HUES6 (cell line): ENCODE results near the gene NME3.

Experiments used
- H3K27ac ChIP-seq: 2 replicates; pipeline ENCODE4 v1.7.0; 2013; ENCODE audit warnings: low read depth, mild to moderate bottlenecking, low read length, inconsistent platforms
- H3K27me3 ChIP-seq: 2 replicates; pipeline ENCODE4 v1.6.1; 2013; ENCODE audit warnings: low read length; ENCODE audit not compliant: control insufficient read depth, insufficient read depth
- H3K36me3 ChIP-seq: 2 replicates; pipeline ENCODE4 v1.6.1; 2013; ENCODE audit warnings: low read length; ENCODE audit not compliant: control insufficient read depth, insufficient read depth
- H3K4me1 ChIP-seq: 2 replicates; pipeline ENCODE4 v1.6.1; 2013; ENCODE audit warnings: low read length; ENCODE audit not compliant: control insufficient read depth, insufficient read depth
- H3K4me3 ChIP-seq: 2 replicates; pipeline ENCODE4 v1.5.1; 2013; ENCODE audit warnings: low read depth, low read length
- H3K9ac ChIP-seq: one replicate; pipeline ENCODE4 v1.6.1; 2013; ENCODE audit warnings: mild to moderate bottlenecking, low read length
- H3K9me3 ChIP-seq: 2 replicates; pipeline ENCODE4 v1.6.1; 2013; ENCODE audit warnings: low read depth, low read length; ENCODE audit not compliant: control insufficient read depth, insufficient read depth

Gene NME3

GRCh38 chr16:1754204-1754603 is 17.1 kb downstream of the NME3 start:
- Histone ChIP-seq H3K36me3 (peaks cover 26% of the 10 kb centered on the region), H3K9me3 (no peaks in the 10 kb centered on the region), H3K4me3 (no peak overlapping the region), H3K4me1 (no peaks in the 10 kb centered on the region), H3K27me3 (no peaks in the 10 kb centered on the region), H3K9ac (no peak overlapping the region), H3K27ac (no peak overlapping the region)

GRCh38 chr16:1752853-1753252 is 18.5 kb downstream of the NME3 start:
- Histone ChIP-seq H3K9ac (no peak overlapping the region), H3K4me1 (no peaks in the 10 kb centered on the region), H3K36me3 (peaks cover 38% of the 10 kb centered on the region), H3K27me3 (no peaks in the 10 kb centered on the region), H3K4me3 (no peak overlapping the region), H3K27ac (no peak overlapping the region), H3K9me3 (no peaks in the 10 kb centered on the region)

DNA sequence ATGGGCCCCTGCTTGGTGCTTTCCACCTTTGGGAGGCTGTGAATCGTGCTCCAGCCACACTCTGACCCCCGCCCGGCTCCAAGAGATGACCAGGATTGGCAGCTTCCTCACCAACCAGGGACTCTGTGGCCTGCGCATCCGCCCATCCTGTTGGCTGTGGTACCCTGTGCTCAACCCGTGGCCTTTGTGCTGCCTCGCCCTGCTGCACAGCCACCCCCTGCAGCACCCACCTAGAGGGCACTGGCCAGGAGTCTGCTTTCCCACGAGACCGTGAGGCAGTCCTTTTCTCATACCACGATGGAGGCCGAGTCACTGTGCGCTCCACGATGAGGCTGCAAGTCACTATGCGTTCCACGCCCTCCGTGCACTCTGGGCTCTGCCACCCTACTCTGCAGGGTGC is 19.4 kb downstream of the NME3 start:
- H3K36me3 ChIP-seq, result peaks cover 47% of the 10 kb centered on the region

GRCh38 chr16:1749152-1750117 is 21.9 kb downstream of the NME3 start:
- Histone ChIP-seq H3K36me3 (peaks cover 50% of the 10 kb centered on the region), H3K4me1 (no peaks in the 10 kb centered on the region)

More for the DNA sequence above, 19.4 kb downstream of the NME3 start:
- H3K27ac ChIP-seq, result no peak overlapping the region
- H3K9me3 ChIP-seq, result no peaks in the 10 kb centered on the region
- no peaks in the 10 kb centered on the region for H3K27me3 ChIP-seq
- H3K4me3 ChIP-seq, result no peak overlapping the region
- no peak overlapping the region for H3K9ac ChIP-seq
- no peaks in the 10 kb centered on the region for H3K4me1 ChIP-seq

DNA sequence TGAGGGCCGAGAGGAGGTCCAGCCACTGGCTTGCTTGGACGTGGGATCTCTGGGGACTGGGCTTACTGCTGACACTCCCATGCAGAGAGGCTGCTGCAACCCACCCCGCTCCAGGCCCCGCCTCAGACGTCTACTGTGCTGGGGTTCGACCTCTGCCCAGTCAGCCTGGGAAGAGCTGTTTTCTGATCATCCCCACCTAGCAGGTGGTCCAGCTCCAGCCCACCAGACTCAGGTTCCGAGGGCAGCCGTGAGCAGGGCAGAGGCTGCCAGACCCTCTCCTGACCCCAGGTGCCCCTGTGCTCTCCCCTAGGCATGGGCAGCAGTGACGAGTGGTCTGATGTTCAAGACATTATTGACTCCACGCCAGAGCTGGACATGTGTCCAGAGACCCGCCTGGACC is 23.4 kb downstream of the NME3 start:
- Histone ChIP-seq H3K27ac (no peak overlapping the region), H3K27me3 (no peaks in the 10 kb centered on the region), H3K4me1 (no peaks in the 10 kb centered on the region), H3K9ac (no peak overlapping the region), H3K4me3 (no peak overlapping the region), H3K9me3 (no peaks in the 10 kb centered on the region), H3K36me3 (peaks cover 52% of the 10 kb centered on the region)

More at GRCh38 chr16:1749152-1750117, 21.9 kb downstream of the NME3 start:
- H3K4me3 ChIP-seq, result no peak overlapping the region
- H3K27me3 ChIP-seq, result no peaks in the 10 kb centered on the region
- no peak overlapping the region for H3K27ac ChIP-seq
- H3K9ac ChIP-seq, result no peak overlapping the region
- no peaks in the 10 kb centered on the region for H3K9me3 ChIP-seq

GRCh38 chr16:1746693-1747195 is 24.6 kb downstream of the NME3 start:
- peaks cover 42% of the 10 kb centered on the region for H3K36me3 ChIP-seq
- H3K4me1 ChIP-seq, result no peaks in the 10 kb centered on the region
- H3K27me3 ChIP-seq, result no peaks in the 10 kb centered on the region
- peak overlapping the region; percentile 75; the same call in 1 of the 2 replicates for H3K27ac ChIP-seq
- no peaks in the 10 kb centered on the region for H3K9me3 ChIP-seq
- no peak overlapping the region for H3K4me3 ChIP-seq
- no peak overlapping the region for H3K9ac ChIP-seq

- Histone ChIP-seq H3K27me3 (no peaks in the 10 kb centered on the region), H3K9me3 (no peaks in the 10 kb centered on the region), H3K9ac (no peak overlapping the region), H3K36me3 (peaks cover 37% of the 10 kb centered on the region), H3K4me1 (no peaks in the 10 kb centered on the region), H3K4me3 (no peak overlapping the region), H3K27ac (peak overlapping the region; percentile 75; the same call in 1 of the 2 replicates)
These were observed 25.2 kb downstream of the NME3 start for GRCh38 chr16:1745900-1746692.

- no peak overlapping the region for H3K9ac ChIP-seq
These were observed 26.0 kb downstream of the NME3 start for GRCh38 chr16:1745181-1745899.

GRCh38 chr16:1744338-1744840 is 27.0 kb downstream of the NME3 start:
- H3K4me1 ChIP-seq, result no peaks in the 10 kb centered on the region
- no peak overlapping the region for H3K27ac ChIP-seq
- H3K36me3 ChIP-seq, result peaks cover 37% of the 10 kb centered on the region
- no peak overlapping the region for H3K4me3 ChIP-seq
- H3K9me3 ChIP-seq, result peaks cover 9% of the 10 kb centered on the region
- no peak overlapping the region for H3K9ac ChIP-seq
- no peaks in the 10 kb centered on the region for H3K27me3 ChIP-seq

More at GRCh38 chr16:1745181-1745899, 26.0 kb downstream of the NME3 start:
- Histone ChIP-seq H3K27me3 (no peaks in the 10 kb centered on the region), H3K9me3 (no peaks in the 10 kb centered on the region), H3K27ac (no peak overlapping the region), H3K4me3 (no peak overlapping the region), H3K36me3 (peaks cover 39% of the 10 kb centered on the region), H3K4me1 (no peaks in the 10 kb centered on the region)
